ENCODE results near the gene GATAD2A. TPM values are rescaled to one million over a fixed set of nuclear protein-coding genes. Genes with fewer than 3 reads are reported as not detected.
A peak's percentile ranks its signal among the peaks of the same experiment; 100 is the strongest.

GATAD2A gene
- total and polyA plus RNA-seq, 9 of the 15 experiments (the other 6 are each of a cell fraction or from before 2014, with no cell fraction given), result 2.4 to 226 (median 44.2) TPM

- TF ChIP-seq STAT5B (CRISPR knock-in tag; IDR thresholded peaks at IDR 0.05), result no peak
- TF ChIP-seq CBX2 (IDR thresholded peaks at IDR 0.05; ENCODE audit: insufficient read depth, low read length, poor library complexity, severe bottlenecking), result no peak
- no peak for TF ChIP-seq ZNF197 (CRISPR knock-in tag; IDR thresholded peaks at IDR 0.05; ENCODE audit: low read depth)
- no peak; the same call in 1 of the 2 replicates for TF ChIP-seq PML (IDR thresholded peaks at IDR 0.05; ENCODE audit: low read length)
- TF ChIP-seq ARID1B (IDR thresholded peaks at IDR 0.05), result peak; percentile 75
- TF ChIP-seq NKRF (IDR thresholded peaks at IDR 0.05; ENCODE audit: borderline replicate concordance), result peak; percentile 82; the same call in 1 of the 2 replicates
- TF ChIP-seq PHTF2 (CRISPR knock-in tag; IDR thresholded peaks at IDR 0.05), result no peak
- TF ChIP-seq CAMTA2 (CRISPR knock-in tag; conservative IDR thresholded peaks at IDR 0.05), result no peak
- no peak; the same call in none of the 2 replicates for TF ChIP-seq ETS1 (conservative IDR thresholded peaks at IDR 0.05; ENCODE audit: control insufficient read depth, low read depth, low read length)
- TF ChIP-seq RCOR1 (IDR thresholded peaks at IDR 0.05; ENCODE audit: borderline replicate concordance in 1 of 2, low read depth in 2 of 2, low read length in 2 of 2), result peak in 1 of 2 experiments; percentile 82; a peak in 2 of 4 replicates
- no peak for TF ChIP-seq ZNF146 (CRISPR knock-in tag; IDR thresholded peaks at IDR 0.05; ENCODE audit: unreplicated experiment)
- no peak for TF ChIP-seq CGGBP1 (CRISPR knock-in tag; IDR thresholded peaks at IDR 0.05)
- TF ChIP-seq ZNF347 (CRISPR knock-in tag; IDR thresholded peaks at IDR 0.05; ENCODE audit: low read depth), result no peak
- TF ChIP-seq MED1 (CRISPR knock-in tag; IDR thresholded peaks at IDR 0.05; ENCODE audit: borderline replicate concordance), result no peak
- TF ChIP-seq GTF2A2 (tag; IDR thresholded peaks at IDR 0.05), result no peak
- peak in 1 of 2 experiments; percentile 66; a peak in 1 of 4 replicates for TF ChIP-seq FOXA3 (CRISPR knock-in tag; conservative IDR thresholded peaks at IDR 0.05 in 1 of 2, IDR thresholded peaks at IDR 0.05 in 1 of 2)
- TF ChIP-seq DACH1 (IDR thresholded peaks at IDR 0.05; ENCODE audit: partially characterized antibody), result peak; percentile 94
- TF ChIP-seq POLR2G (IDR thresholded peaks at IDR 0.05; ENCODE audit: low read depth, low read length), result peak; percentile 82
- TF ChIP-seq CREB1 (IDR thresholded peaks at IDR 0.05), result peak; percentile 93
- TF ChIP-seq CREB1 (CRISPR knock-in tag; IDR thresholded peaks at IDR 0.05), result peak; percentile 95
These were observed at the start of gene GATAD2A (continued) for GRCh38 chr19:19404879-19405860.
